Keratinocyte (primary cell): Measurements from ENCODE around the gene AJM1. TPM values are rescaled to one million over a fixed set of nuclear protein-coding genes. Genes with fewer than 3 reads are reported as not detected.

Experiments used
- DNase-seq: peaks from one replicate; pipeline ENCODE4 v3.0.0-alpha.2; 2011; ENCODE audit warnings: low read depth, missing footprints, low spot score
- FAIRE-seq: peaks from 2 replicates; lab custom pipeline; 2011; peaks lifted over from hg19 to GRCh38; lab: Jason Lieb, UNC
- H2AFZ ChIP-seq: 2 replicates; pipeline ENCODE4 v1.6.0; 2012; ENCODE audit warnings: low read length, control low read depth, inconsistent platforms; ENCODE audit not compliant: control insufficient read depth
- H3K27ac ChIP-seq: 2 replicates; pipeline ENCODE4 v1.5.1; 2011; ENCODE audit warnings: low read length; ENCODE audit not compliant: control insufficient read depth, insufficient read depth
- H3K27me3 ChIP-seq: 3 replicates; pipeline ENCODE4 v1.6.0; 2011; ENCODE audit warnings: low read length; ENCODE audit not compliant: control insufficient read depth, insufficient read depth; ENCODE audit errors: extremely low read depth
- H3K36me3 ChIP-seq, 2 experiments: 2 replicates in 1 of 2; 3 replicates in 1 of 2; pipeline ENCODE4 v1.5.1; 2011; ENCODE audit warnings: low read length in 2 of 2, mild to moderate bottlenecking in 1 of 2; ENCODE audit not compliant: control insufficient read depth in 2 of 2, insufficient read depth in 2 of 2; ENCODE audit errors: extremely low read depth in 1 of 2
- H3K4me1 ChIP-seq: 3 replicates; pipeline ENCODE4 v1.5.1; 2011; ENCODE audit warnings: low read length; ENCODE audit not compliant: control insufficient read depth, insufficient read depth; ENCODE audit errors: extremely low read depth
- H3K4me2 ChIP-seq: 3 replicates; pipeline ENCODE4 v1.6.0; 2011; ENCODE audit warnings: low read depth, low read length; ENCODE audit not compliant: control insufficient read depth, insufficient read depth; ENCODE audit errors: extremely low read depth
- H3K4me3 ChIP-seq, 3 experiments: fragments of 200-600 bp in 1 of 3; sonication (generic) in 1 of 3; 2 replicates in 2 of 3; 3 replicates in 1 of 3; pipeline ENCODE4 v1.5.1; 2011 to 2016; ENCODE audit warnings: low read length in 3 of 3, mild to moderate bottlenecking in 3 of 3, control low read depth in 2 of 3, inconsistent platforms in 1 of 3, low read depth in 1 of 3, mixed read lengths in 1 of 3, mixed run types in 1 of 3, moderate library complexity in 1 of 3; ENCODE audit not compliant: control insufficient read depth in 2 of 3, insufficient read depth in 2 of 3; ENCODE audit errors: extremely low read depth in 1 of 3
- H3K79me2 ChIP-seq: 2 replicates; pipeline ENCODE4 v1.6.0; 2012; ENCODE audit warnings: low read length; ENCODE audit not compliant: control insufficient read depth, insufficient read depth
- H3K9ac ChIP-seq: 3 replicates; pipeline ENCODE4 v1.6.0; 2011; ENCODE audit warnings: low read length; ENCODE audit not compliant: control insufficient read depth, insufficient read depth; ENCODE audit errors: extremely low read depth
- H3K9me1 ChIP-seq: 3 replicates; pipeline ENCODE4 v1.6.0; 2011; ENCODE audit warnings: low read length; ENCODE audit not compliant: control insufficient read depth, insufficient read depth; ENCODE audit errors: extremely low read depth
- H3K9me3 ChIP-seq: 2 replicates; pipeline ENCODE4 v1.5.1; 2012; ENCODE audit warnings: low read depth, low read length; ENCODE audit not compliant: control insufficient read depth
- H4K20me1 ChIP-seq: 3 replicates; pipeline ENCODE4 v1.6.0; 2011; ENCODE audit warnings: low read length; ENCODE audit not compliant: control insufficient read depth, insufficient read depth; ENCODE audit errors: extremely low read depth
- CTCF ChIP-seq, 3 experiments: IDR thresholded peaks in 1 of 3; conservative IDR thresholded peaks in 1 of 3; optimal IDR thresholded peaks in 1 of 3; 2 replicates in 2 of 3; 3 replicates in 1 of 3; pipeline versions ENCODE3 to v1.5.1; 2011; ENCODE audit warnings: low read length in 3 of 3, mild to moderate bottlenecking in 3 of 3, moderate library complexity in 2 of 3, control low read depth in 1 of 3, inconsistent platforms in 1 of 3; ENCODE audit not compliant: insufficient read depth in 2 of 3; ENCODE audit errors: extremely low read depth in 1 of 3
- EZH2 ChIP-seq: IDR thresholded peaks from one replicate; pipeline ENCODE4 v1.6.1; 2012; ENCODE audit warnings: inconsistent platforms, mild to moderate bottlenecking, low read length, moderate library complexity
- dilution Hi-C: fragments of 300-500 bp; cut with MboI; formaldehyde crosslinking; loops from one replicate; pipeline ENCODE4 v1.7.0; 2020; ENCODE audit warnings: low sequenced_read_pairs; ENCODE audit not compliant: extremely low pct_ligation_motif_present
- polyA plus RNA-seq, 5 experiments: library from polyadenylated mRNA; depleted of rRNA in 3 of 5; stranded (reverse) in 3 of 5; stranded (forward) in 1 of 5; unstranded in 1 of 5; fragments of >200 nt; gene quantifications; 1 replicate in 1 of 5; 2 replicates in 3 of 5; 3 replicates in 1 of 5; pipeline versions ENCODE4 v1.2.1 to v1.2.3, GENCODE V29; 2011 to 2012; ENCODE audit warnings: missing spikeins in 2 of 5, low read depth in 1 of 5, low replicate concordance in 1 of 5

AJM1 gene
- polyA plus RNA-seq, 1 donor (not counting 4 experiments of a cell fraction or from before 2014, with no cell fraction given), result 0.12 TPM

GRCh38 chr9:136858844-136859757 is 16.8 kb downstream of the AJM1 start:
- Histone ChIP-seq H3K27me3 (no peaks in the 10 kb centered on the region), H3K4me3 (no peak overlapping the region), H4K20me1 (peaks cover 5% of the 10 kb centered on the region), H3K9me3 (no peaks in the 10 kb centered on the region), H3K4me1 (peaks cover 3% of the 10 kb centered on the region), H3K4me2 (no peak overlapping the region), H3K79me2 (peaks cover 3% of the 10 kb centered on the region), H3K27ac (no peak overlapping the region), H3K36me3 (peaks cover 20 to 22% of the 10 kb centered on the region in 2 experiments), H3K9me1 (no peaks in the 10 kb centered on the region), H3K9ac (no peak overlapping the region), H2AFZ (no peak overlapping the region)
- dilution Hi-C loops, result no loop called here
- DNase-seq, result no peak
- TF ChIP-seq CTCF (optimal IDR thresholded peaks at IDR 0.05 in 1 of 3, IDR thresholded peaks at IDR 0.05 in 1 of 3, conservative IDR thresholded peaks at IDR 0.05 in 1 of 3; ENCODE audit: extremely low read depth in 1 of 3, insufficient read depth in 2 of 3, low read length in 3 of 3) (no peak), EZH2 (no peak)
- no peak for FAIRE-seq

- Histone ChIP-seq H3K27ac (no peak overlapping the region), H3K4me3 (no peak overlapping the region), H2AFZ (no peak overlapping the region), H3K9me3 (no peaks in the 10 kb centered on the region), H3K9me1 (no peaks in the 10 kb centered on the region), H4K20me1 (peaks cover 8% of the 10 kb centered on the region), H3K4me1 (peaks cover 5% of the 10 kb centered on the region), H3K36me3 (peaks cover 22% of the 10 kb centered on the region in 2 experiments), H3K79me2 (peaks cover 15% of the 10 kb centered on the region), H3K9ac (no peak overlapping the region), H3K27me3 (no peaks in the 10 kb centered on the region), H3K4me2 (no peak overlapping the region)
- TF ChIP-seq EZH2 (no peak), CTCF (optimal IDR thresholded peaks at IDR 0.05 in 1 of 3, IDR thresholded peaks at IDR 0.05 in 1 of 3, conservative IDR thresholded peaks at IDR 0.05 in 1 of 3; ENCODE audit: extremely low read depth in 1 of 3, insufficient read depth in 2 of 3, low read length in 3 of 3) (no peak)
- FAIRE-seq, result no peak
- dilution Hi-C loops, result no loop called here
- DNase-seq, result no peak
These were observed 18.3 kb downstream of the AJM1 start for GRCh38 chr9:136860529-136860928.
